Measurements from ENCODE around the gene OTOGL.
"Not testable (repeated sequence)": the region's sequence is repeated elsewhere in the genome, so short reads cannot be mapped to it uniquely, and the experiment has no call there.

Gene OTOGL

DNA sequence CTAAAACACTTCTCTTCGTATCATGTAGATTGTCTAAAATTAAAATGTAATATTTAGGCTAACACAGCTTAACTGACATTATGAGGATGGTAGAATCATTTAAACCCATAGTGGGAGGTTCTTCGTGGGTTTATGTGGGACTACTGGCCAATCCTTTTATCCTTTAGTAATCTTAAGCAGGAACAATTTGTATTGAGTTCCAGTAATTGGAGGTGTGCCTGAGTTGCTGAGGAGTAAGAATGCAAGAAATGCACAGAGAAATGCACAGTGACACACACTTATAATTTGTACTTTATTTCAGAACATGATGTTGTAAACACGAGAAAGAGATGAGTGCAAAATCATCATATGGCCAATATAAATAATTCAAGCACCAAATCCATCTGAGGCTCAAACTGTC, 22.3 kb downstream of the OTOGL start:
- no peak for FAIRE-seq

GRCh38 chr12:80129895-80130530, 30.7 kb downstream of the OTOGL start:
- FAIRE-seq: no peak

DNA sequence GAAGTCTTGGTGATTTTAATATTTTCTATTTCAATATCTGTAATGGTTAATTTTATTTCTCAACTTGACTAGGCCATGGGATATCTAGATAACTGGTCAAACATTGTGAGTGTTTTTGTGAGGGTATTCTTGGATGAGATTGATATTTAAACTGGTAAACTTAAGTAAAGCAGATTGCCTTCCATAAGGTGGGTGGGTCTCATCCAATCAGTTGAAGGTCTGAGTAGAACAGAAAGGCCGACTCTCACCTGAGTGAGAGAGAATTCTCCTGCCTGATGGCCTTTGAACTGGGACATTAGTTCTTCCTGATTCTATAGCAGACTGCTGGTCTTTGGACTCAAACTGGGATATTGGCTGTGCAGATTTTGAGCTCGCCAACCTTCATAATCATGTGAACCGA, 36.3 kb downstream of the OTOGL start:
- no peak for FAIRE-seq

GRCh38 chr12:80140005-80140404, 40.7 kb downstream of the OTOGL start:
- FAIRE-seq: no peak

DNA sequence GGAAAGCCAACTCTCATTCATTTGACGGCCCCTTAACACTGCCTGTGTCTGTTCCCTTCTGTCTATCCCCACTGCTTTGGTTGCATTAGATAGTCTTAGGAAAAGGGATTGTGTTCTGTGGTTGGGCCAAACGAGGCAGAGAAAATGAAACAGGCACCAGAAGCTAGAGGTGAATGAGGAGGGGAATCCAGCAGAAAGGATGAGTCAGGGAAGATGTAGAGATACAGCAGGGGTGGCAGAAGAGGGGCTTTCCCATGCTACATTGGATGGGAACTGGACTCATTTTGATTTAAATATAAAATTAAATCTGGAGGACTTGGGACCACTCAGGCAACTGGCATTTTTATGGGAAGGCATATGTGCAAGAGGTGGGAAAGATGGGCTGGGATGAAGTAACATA, 43.3 kb downstream of the OTOGL start:
- no peak for FAIRE-seq

GRCh38 chr12:80143537-80143936, 44.2 kb downstream of the OTOGL start:
- FAIRE-seq: no peak

DNA sequence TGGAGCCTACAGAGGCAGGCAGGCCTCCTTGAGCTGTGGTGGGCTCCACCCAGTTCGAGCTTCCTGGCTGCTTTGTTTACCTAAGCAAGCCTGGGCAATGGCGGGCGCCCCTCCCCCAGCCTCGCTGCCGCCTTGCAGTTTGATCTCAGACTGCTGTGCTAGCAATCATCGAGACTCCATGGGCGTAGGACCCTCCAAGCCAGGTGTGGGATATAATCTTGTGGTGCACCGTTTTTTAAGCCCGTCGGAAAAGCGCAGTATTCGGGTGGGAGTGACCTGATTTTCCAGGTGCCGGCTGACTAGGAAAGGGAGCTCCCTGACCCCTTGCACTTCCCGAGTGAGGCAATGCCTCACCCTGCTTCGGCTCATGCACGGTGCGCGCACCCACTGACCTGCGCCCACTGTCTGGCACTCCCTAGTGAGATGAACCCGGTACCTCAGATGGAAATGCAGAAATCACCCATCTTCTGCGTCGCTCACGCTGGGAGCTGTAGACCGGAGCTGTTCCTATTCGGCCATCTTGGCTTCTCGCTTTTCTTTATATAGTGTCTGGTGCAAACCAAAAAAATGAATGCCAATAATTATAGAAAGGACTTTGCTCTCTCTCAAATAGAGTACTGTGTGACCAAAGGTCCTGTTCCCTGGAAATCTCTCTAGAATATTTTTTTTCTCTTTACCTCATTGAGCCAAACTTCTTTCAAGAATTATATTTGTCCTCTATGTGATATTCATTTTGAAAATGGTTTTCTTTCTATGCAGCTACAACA, 50.4 kb downstream of the OTOGL start:
- not testable (repeated sequence) for FAIRE-seq

DNA sequence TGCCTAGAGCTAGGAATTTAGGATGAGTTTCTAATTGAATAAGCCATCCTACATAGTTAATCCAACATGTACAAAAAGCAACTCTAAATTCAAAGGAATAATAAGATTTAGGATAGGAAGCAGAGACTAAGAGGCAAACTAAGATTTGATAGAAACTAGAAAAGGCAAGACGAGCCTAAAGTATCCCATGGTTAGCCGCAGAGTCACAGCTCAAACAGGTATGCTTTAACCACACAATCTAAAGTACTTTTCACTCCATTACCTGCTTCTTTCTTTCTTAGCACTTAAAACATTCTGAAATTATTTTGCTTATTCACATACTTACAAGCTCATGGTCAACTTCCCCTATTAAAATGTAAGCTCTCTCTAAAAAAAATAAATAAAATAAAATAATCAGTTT, 51.8 kb downstream of the OTOGL start:
- no peak for FAIRE-seq

DNA sequence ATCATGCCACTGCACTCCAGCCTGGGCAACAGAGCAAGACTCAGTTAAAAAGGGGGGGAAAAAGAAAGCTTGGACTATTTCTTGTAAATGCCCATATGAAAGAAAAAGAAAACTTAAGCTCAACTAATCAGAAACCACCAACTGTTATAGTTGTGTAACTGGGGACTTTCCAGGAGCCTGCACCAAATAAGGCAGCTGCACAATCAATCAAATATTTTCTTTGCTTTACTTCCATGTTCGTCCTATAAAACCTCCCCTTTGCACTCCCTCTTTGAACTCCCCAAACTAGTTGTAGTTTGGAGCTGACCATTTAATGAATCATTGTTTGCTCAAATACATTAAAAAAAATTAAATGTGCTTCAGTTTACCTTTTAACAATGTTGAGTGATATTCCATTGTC, 54.9 kb downstream of the OTOGL start:
- no peak for FAIRE-seq

DNA sequence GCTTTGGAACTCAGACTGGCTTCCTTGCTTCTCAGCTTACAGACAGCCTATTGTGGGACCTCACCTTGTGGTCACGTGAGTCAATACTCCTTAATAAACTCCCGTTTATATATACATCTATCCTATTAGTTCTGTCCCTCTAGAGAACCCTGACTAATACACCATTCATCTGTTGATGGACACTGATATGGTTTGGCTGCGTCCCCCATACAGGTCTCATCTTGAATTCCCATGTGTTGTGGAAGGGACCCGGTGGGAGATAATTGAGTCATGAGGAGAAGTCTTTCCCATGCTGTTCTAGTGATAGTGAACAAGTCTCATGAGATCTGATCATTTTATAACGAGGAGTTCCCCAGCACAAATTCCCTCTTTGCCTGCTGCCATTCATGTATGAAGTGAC, 57.0 kb downstream of the OTOGL start:
- no peak for FAIRE-seq

- no peak for FAIRE-seq
Observed at GRCh38 chr12:80157645-80158044, 58.3 kb downstream of the OTOGL start.

- no peak for FAIRE-seq
Observed at GRCh38 chr12:80161612-80162011, 62.3 kb downstream of the OTOGL start.

DNA sequence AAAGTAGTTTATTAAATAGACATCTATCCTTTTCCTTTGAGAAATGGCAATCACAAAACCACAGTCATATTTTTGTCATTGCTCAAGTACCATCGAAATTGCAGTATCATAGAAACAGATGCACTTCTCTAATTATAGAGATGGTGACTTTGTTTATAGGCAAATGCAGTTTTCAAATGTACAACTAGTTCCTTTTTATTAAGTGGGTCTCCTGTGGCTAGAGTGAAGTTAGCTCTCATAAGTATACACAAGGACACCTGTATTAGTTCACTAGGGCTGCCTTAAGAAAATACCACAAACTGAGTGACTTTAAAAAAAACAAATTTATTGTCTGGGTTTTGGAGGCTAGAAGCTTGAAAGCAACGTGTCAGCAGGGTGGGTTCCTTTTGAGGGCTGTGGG, 62.8 kb downstream of the OTOGL start:
- no peak for FAIRE-seq

- no peak for FAIRE-seq
Observed at GRCh38 chr12:80165746-80166145, 66.4 kb downstream of the OTOGL start.

- FAIRE-seq: no peak
Observed at GRCh38 chr12:80166751-80167150, 67.4 kb downstream of the OTOGL start.

DNA sequence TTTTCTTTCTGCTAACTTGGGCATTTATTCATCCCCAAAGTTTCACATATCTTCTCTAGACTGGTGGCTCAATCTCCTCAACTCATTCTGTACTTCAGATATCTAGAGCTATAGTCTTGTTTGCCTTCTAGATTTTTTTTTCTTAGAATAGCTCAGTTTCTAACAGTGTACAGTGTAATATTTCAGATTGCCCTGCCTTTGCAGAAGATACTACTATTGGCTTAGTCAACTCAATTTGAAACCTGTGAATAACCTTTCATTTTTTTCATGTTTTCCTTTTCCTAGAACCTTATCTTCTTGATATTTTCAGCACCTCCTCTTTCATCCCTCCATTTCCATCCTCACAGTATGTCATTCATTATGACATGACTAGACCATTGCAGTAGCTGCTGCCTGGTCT, 69.6 kb downstream of the OTOGL start:
- FAIRE-seq: no peak

GRCh38 chr12:80170915-80171314, 71.6 kb downstream of the OTOGL start:
- no peak for FAIRE-seq

DNA sequence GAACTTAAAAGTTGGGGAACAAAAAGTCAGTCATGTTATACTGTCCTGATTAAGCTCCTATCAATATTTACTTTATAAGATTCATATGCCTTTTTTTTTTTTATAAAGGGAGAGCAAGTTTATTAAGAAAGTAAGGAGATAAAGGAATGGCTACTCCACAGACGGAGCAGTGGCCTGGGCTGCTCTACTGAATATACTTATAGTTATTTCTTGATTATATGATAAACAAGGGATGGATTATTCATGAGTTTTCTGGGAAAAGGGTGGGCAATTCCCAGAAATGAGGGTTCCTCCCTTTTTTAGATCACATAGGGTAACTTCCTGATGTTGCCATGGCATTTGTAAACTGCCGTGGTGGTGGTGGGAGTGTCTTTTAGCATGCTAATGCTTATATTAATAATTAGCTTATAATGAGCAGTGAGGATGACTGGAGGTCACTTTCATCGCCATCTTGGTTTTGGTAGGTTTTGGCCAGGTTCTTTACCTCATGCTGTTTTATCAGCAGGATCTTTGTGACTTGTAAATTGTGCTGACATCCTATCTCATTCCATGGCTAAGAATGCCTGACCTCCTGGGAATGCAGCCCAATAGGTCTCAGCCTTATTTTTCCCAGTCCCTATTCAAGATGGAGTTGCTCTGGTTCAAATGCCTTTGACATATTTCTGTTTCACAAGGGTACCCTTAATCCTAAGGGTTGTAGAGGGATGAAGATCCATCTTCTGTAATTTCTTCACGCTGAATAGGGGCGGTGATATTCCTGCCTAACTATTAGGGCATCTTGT, 73.9 kb downstream of the OTOGL start:
- FAIRE-seq: no peak

DNA sequence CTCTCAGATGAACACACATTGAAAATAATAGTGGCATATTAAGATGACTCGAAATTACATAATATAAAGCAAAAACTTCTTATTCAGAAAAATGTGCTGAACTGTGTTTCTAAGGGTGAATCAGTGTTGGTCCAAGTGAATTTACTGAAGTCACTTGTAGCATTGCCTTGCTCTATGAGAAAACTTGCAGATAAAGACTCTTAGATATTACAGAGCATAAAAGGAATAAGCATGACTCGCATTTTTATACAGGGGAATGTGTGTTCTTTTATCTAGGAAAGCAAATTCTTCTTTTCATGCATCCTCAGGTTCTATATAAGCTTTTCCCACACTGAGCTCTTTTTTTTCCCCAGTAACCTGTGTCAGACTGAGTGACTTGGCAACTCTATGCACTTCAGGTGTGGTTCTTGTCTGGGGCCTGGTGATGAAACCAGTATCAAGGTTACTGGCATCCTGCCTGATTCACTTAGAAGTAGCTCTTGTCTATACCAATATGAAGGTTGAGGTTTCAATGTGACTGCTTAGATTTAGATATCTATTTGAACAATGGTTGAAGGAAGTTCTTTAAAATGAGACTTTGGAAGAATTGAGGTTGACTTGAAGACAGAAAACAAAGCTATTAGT, 76.1 kb downstream of the OTOGL start:
- no peak for FAIRE-seq

DNA sequence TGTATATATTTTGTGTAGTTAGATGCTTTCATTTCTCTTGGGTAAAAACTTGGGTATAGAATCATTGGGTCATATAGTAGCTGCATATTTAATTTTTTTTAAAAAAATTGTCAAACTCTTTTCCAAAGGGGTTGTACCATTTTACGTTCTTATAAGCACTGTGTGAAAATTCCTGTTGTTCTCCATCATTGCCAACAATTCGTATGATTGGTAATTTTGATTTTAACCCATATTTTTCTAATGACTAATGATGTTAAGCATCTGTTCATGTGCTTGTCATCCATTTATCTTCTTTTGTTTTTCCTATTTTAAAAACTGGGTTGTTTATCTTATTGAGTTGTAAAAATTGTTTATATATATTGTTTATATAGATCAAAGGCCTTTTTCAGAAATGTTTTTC, 77.4 kb downstream of the OTOGL start:
- no peak for FAIRE-seq

DNA sequence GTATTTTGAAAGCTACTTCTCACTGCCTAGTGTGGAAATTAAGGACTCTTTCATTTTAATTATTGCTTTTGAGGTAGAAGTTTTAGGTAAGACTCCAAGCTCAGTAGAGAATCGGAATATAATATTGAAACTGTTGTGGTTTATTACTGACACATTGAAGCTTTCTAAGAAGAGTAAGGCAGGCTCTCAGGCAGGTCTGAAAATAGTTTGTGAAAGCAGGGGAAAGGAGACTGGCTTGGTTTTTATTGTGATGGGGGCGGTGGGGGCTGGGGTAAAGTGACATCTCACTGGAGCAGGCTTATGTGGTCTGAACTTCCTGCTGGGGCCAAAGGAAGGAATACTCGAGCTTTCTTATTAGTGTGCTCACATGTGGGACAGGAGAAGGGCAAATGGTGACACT, 79.5 kb downstream of the OTOGL start:
- no peak for FAIRE-seq

DNA sequence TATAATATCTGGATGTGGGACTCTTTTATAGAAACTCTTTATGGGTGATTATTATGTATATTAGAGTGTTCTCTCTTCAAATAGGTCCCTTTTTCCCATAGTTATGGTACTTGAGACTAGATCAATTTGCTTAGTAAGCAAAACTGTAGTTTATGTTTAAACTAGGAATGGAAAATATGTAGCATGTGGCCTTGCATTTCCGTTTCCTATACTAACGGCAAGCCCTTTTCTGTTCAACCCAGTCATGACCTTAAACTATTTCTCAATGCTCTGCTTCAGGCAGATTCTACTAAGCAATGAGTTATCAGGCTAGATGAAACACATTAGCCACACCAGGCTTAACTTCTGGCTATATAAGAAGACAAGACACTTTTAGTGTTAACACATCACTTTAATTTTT, 84.6 kb downstream of the OTOGL start:
- FAIRE-seq: no peak

GRCh38 chr12:80184926-80185325, 85.6 kb downstream of the OTOGL start:
- FAIRE-seq: no peak

Data from islet of Langerhans (tissue), 1 donor.